Kidney epithelial cell (primary cell): Measurements from ENCODE around the gene OR10A2. TPM values are rescaled to one million over a fixed set of nuclear protein-coding genes. Genes with fewer than 3 reads are reported as not detected.
"Not testable (repeated sequence)": the region's sequence is repeated elsewhere in the genome, so short reads cannot be mapped to it uniquely, and the experiment has no call there.

Source experiments
- DNase-seq: peaks from one replicate; pipeline ENCODE4 v3.0.0-alpha.2; 2010; ENCODE audit warnings: low read depth
- H3K27me3 ChIP-seq: 2 replicates; pipeline ENCODE4 v1.6.0; 2011; ENCODE audit warnings: low read length; ENCODE audit not compliant: control insufficient read depth, insufficient read depth
- H3K36me3 ChIP-seq: 2 replicates; pipeline ENCODE4 v1.5.1; 2011; ENCODE audit warnings: low read length; ENCODE audit not compliant: control insufficient read depth, insufficient read depth
- H3K4me3 ChIP-seq: 2 replicates; pipeline ENCODE4 v1.5.1; 2011; ENCODE audit warnings: low read depth, mild to moderate bottlenecking, control low read depth, low read length
- total RNA-seq: library from RNA; depleted of rRNA; stranded (reverse); fragments of >200 nt; gene quantifications from 2 replicates; pipeline ENCODE4 v1.2.3, GENCODE V29; 2015
- TF ChIP-seq, protein P1 (sequence below): IDR thresholded peaks from 2 replicates; pipeline ENCODE4 v1.5.1; 2011; ENCODE audit warnings: mild to moderate bottlenecking, moderate library complexity, low read length, control low read depth, inconsistent platforms; ENCODE audit not compliant: insufficient read depth, poor library complexity, severe bottlenecking

The OR10A2 gene
- total RNA-seq, 1 donor from 2014 or later = not detected

DNA sequence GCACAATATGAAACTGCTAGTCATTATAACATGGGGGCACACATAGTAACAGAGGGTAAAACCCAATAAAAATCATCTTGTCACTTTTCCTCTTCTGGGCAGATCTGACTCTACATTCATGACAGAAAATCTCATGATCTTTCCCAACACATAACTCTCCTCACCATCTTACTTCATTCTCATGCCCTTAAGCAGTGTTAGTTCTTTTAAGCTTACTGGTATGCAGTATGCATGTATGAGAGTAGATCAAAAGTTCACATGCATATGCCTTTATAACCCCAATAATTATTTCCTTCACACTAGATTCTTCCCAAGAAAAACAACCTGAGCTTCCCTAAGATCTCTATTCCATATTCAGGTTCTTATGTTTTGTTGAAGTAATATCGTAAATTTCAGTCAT, 8.4 kb downstream of the OR10A2 start:
- DNase-seq = no peak
- Histone ChIP-seq H3K4me3 (no peak overlapping the region), H3K27me3 (no peaks in the 10 kb centered on the region), H3K36me3 (no peaks in the 10 kb centered on the region)
- TF ChIP-seq, protein P1, sequence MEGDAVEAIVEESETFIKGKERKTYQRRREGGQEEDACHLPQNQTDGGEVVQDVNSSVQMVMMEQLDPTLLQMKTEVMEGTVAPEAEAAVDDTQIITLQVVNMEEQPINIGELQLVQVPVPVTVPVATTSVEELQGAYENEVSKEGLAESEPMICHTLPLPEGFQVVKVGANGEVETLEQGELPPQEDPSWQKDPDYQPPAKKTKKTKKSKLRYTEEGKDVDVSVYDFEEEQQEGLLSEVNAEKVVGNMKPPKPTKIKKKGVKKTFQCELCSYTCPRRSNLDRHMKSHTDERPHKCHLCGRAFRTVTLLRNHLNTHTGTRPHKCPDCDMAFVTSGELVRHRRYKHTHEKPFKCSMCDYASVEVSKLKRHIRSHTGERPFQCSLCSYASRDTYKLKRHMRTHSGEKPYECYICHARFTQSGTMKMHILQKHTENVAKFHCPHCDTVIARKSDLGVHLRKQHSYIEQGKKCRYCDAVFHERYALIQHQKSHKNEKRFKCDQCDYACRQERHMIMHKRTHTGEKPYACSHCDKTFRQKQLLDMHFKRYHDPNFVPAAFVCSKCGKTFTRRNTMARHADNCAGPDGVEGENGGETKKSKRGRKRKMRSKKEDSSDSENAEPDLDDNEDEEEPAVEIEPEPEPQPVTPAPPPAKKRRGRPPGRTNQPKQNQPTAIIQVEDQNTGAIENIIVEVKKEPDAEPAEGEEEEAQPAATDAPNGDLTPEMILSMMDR = no peak

DNA sequence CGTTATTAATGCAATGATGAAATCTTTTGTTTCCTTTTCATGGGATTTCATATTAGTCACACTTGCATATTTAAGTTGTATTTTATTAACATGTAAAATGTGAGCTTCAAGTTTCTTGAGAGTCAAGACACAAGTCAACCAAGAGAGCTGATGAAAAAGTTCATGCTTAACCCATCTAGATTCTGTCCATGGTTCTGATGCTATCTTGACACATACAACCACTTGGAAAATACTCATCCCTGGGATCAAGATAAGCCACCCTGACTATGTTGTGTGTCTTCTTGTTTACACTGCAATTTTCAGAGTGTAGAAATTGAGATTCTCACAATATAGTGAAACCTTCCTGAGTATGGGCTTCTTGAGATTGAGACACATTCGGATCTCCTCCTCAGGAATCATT, 12.9 kb downstream of the OR10A2 start:
- DNase-seq = no peak
- Histone ChIP-seq H3K36me3 (no peaks in the 10 kb centered on the region), H3K27me3 (no peaks in the 10 kb centered on the region), H3K4me3 (no peak overlapping the region)
- TF ChIP-seq, protein P1 = no peak

DNA sequence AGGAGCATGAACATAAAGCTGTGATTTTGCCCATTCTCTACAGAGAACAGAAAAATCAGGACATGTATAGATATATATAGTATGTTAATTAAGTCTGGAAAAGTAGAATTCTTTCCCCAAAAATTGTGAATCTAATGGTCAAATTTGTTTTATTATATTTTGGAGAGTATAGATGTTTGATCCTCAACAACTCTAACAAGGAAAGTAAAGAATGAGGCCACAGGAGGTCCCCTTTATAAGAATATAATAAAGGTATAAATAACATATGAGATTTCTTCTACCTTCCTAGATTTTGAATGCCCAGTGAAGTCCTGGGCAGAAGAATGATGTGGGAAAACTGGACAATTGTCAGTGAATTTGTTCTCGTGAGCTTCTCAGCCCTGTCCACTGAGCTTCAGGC, 13.5 kb downstream of the OR10A2 start, which contains the start of gene OR10A4:
Gene OR10A4, plus strand, starts transcription at position 301 of the 400 bp plus-strand sequence. Its CDS starts 23 bp downstream, at position 324.
- TF ChIP-seq, protein P1 = no peak
- no peak for DNase-seq
- no peaks in the 10 kb centered on the region for H3K27me3 ChIP-seq
- H3K36me3 ChIP-seq = no peaks in the 10 kb centered on the region
- H3K4me3 ChIP-seq = no peak within 1 kb of the TSS

DNA sequence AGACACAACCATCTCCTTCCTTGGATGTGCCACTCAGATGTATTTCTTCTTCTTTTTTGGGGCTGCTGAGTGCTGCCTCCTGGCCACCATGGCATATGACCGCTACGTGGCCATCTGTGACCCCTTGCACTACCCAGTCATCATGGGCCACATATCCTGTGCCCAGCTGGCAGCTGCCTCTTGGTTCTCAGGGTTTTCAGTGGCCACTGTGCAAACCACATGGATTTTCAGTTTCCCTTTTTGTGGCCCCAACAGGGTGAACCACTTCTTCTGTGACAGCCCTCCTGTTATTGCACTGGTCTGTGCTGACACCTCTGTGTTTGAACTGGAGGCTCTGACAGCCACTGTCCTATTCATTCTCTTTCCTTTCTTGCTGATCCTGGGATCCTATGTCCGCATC, 14.1 kb downstream of the OR10A2 start:
- Histone ChIP-seq H3K27me3 (no peaks in the 10 kb centered on the region), H3K36me3 (no peaks in the 10 kb centered on the region), H3K4me3 (no peak overlapping the region)
- TF ChIP-seq, protein P1 = no peak
- no peak for DNase-seq

GRCh38 chr11:6882751-6883150, 19.9 kb downstream of the OR10A2 start:
- no peaks in the 10 kb centered on the region for H3K27me3 ChIP-seq
- DNase-seq = no peak
- TF ChIP-seq, protein P1 = no peak
- H3K36me3 ChIP-seq = no peaks in the 10 kb centered on the region
- H3K4me3 ChIP-seq = no peak overlapping the region

- H3K4me3 ChIP-seq, DNase-seq, H3K36me3 ChIP-seq, H3K27me3 ChIP-seq: not testable (repeated sequence)
Measured at GRCh38 chr11:6887711-6888110, 24.9 kb downstream of the OR10A2 start.

- H3K27me3 ChIP-seq = no peaks in the 10 kb centered on the region
- TF ChIP-seq, protein P1 = no peak
- no peak for DNase-seq
- H3K4me3 ChIP-seq = no peak overlapping the region
- H3K36me3 ChIP-seq = no peaks in the 10 kb centered on the region
Measured at GRCh38 chr11:6888830-6889229, 26.0 kb downstream of the OR10A2 start.
